ENCODE data around the gene GPR55. TPM values are rescaled to one million over a fixed set of nuclear protein-coding genes. Genes with fewer than 3 reads are reported as not detected.

The GPR55 gene
- total RNA-seq, 1 experiment from 2014 or later = not detected

DNA sequence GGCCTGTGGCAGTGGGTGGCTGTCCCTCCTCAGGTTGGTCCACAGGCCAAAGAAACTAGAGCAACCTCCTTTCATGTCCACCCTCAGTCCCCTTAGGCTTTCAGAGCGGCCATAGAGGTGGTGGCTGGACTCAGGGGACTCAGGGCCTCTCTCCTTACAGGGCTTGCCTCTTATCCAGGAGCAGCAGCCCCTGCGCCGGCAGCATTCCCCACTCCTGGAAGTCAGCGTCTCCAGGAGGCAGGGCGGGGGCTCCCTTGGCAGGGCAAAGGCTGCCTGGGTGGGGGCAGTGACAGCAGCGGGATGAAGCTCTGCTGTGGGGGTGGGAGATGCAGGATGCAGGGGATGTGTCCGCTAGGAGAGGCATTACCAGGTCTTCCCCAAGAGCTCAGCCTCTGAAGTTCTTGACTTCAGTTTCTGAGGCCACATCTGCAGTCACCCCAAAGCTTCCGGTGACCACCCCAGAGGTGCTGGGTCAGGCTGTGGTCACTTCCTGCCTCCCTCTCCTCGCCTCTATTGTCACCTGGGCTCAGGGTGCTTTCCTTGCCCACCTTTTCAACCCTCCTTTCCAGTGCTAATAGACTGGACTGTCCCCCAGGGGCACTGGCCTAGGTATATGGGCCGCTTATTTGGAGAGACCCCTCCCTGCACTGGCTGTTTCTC, 8.6 kb upstream of the GPR55 start:
- Mint-ChIP-seq H3K4me1 (ENCODE audit: insufficient read depth, unreplicated experiment) (peaks cover 17% of the 10 kb centered on the region), H3K27me3 (ENCODE audit: insufficient read depth, unreplicated experiment) (no peaks in the 10 kb centered on the region), H3K9me3 (ENCODE audit: unreplicated experiment) (peaks cover 7% of the 10 kb centered on the region), H3K27ac (ENCODE audit: low read depth, unreplicated experiment) (no peak overlapping the region), H3K4me3 (ENCODE audit: unreplicated experiment) (no peak overlapping the region), H3K36me3 (ENCODE audit: insufficient read depth, unreplicated experiment) (no peaks in the 10 kb centered on the region)
- no peak for DNase-seq (ENCODE audit: unreplicated experiment)
- intact Hi-C loops (cut with micrococcal nuclease) = no loop called here
- BruUV-seq (replicated peaks) = no TSS peak
- CTCF ChIA-PET = interaction anchor here (0.6 to 1.2 kb wide), 5 partner anchors 8 to 1228 kb away, joined by 3 to 5 read pairs (median 3); no protein-coding TSS in a partner anchor
- TF ChIP-seq, protein P1, sequence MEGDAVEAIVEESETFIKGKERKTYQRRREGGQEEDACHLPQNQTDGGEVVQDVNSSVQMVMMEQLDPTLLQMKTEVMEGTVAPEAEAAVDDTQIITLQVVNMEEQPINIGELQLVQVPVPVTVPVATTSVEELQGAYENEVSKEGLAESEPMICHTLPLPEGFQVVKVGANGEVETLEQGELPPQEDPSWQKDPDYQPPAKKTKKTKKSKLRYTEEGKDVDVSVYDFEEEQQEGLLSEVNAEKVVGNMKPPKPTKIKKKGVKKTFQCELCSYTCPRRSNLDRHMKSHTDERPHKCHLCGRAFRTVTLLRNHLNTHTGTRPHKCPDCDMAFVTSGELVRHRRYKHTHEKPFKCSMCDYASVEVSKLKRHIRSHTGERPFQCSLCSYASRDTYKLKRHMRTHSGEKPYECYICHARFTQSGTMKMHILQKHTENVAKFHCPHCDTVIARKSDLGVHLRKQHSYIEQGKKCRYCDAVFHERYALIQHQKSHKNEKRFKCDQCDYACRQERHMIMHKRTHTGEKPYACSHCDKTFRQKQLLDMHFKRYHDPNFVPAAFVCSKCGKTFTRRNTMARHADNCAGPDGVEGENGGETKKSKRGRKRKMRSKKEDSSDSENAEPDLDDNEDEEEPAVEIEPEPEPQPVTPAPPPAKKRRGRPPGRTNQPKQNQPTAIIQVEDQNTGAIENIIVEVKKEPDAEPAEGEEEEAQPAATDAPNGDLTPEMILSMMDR (IDR thresholded peaks at IDR 0.05; ENCODE audit: unreplicated experiment) = no peak
- POLR2A ChIA-PET = no interaction called here

DNA sequence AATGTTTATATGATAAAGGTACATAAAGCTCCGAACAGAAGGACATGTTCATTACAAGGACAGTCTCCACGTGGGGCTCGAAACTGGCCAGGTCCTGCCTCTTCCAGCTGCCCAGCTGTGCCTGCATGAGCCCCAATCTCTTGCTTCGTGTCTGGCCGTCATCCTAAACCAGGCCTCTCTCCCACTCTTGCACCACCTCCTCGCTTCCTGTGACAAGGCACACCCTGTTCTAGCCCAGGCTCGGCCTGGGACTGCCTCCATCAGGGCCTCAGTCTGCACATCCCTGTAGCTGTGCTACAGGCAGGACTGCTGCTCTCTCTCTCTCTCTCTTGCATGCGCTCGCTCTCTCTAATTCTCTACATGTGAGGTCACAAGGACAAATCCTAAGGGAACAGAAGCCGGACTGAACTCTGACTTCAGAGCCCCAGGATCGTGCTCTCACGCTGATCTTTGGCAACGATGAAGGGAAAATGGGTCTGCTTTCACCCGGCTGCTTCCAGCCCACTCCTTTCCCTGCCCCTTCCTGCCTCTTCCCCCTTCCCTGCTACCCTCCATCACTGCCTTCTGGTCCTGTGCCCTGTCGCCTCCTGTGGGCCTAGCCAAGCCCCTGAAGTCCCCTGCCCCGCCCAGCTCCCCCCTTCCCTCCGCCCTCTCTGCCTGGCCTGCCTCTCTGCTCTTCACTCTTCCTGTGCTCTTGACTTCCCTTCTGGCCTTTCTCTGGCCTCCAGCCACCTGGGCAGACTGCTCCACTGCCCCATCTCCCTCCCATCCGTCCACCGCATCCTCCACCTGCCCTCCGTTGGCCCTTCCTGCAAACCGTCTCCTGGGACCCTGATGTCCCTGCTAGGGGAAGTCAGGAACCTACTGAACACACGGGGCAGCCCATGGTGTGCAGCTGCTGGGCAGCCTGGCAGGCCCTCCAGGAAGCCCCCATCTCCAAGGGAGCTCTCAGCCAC, 7.8 kb upstream of the GPR55 start:
- H3K36me3 Mint-ChIP-seq (ENCODE audit: insufficient read depth, unreplicated experiment) = no peaks in the 10 kb centered on the region
- POLR2A ChIA-PET = no interaction called here
- BruUV-seq (replicated peaks) = no TSS peak
- H3K4me3 Mint-ChIP-seq (ENCODE audit: unreplicated experiment) = no peak overlapping the region
- CTCF ChIA-PET = interaction anchor here (0.6 to 1.2 kb wide), 4 partner anchors 7 to 449 kb away, joined by 3 to 5 read pairs (median 4); no protein-coding TSS in a partner anchor
- DNase-seq (ENCODE audit: unreplicated experiment) = peak; percentile 76
- TF ChIP-seq, protein P1 (IDR thresholded peaks at IDR 0.05; ENCODE audit: unreplicated experiment) = no peak
- H3K27me3 Mint-ChIP-seq (ENCODE audit: insufficient read depth, unreplicated experiment) = no peaks in the 10 kb centered on the region
- intact Hi-C loops (cut with micrococcal nuclease) = no loop called here
- H3K4me1 Mint-ChIP-seq (ENCODE audit: insufficient read depth, unreplicated experiment) = peaks cover 17% of the 10 kb centered on the region
- H3K9me3 Mint-ChIP-seq (ENCODE audit: unreplicated experiment) = peaks cover 7% of the 10 kb centered on the region
- H3K27ac Mint-ChIP-seq (ENCODE audit: low read depth, unreplicated experiment) = no peak overlapping the region

DNA sequence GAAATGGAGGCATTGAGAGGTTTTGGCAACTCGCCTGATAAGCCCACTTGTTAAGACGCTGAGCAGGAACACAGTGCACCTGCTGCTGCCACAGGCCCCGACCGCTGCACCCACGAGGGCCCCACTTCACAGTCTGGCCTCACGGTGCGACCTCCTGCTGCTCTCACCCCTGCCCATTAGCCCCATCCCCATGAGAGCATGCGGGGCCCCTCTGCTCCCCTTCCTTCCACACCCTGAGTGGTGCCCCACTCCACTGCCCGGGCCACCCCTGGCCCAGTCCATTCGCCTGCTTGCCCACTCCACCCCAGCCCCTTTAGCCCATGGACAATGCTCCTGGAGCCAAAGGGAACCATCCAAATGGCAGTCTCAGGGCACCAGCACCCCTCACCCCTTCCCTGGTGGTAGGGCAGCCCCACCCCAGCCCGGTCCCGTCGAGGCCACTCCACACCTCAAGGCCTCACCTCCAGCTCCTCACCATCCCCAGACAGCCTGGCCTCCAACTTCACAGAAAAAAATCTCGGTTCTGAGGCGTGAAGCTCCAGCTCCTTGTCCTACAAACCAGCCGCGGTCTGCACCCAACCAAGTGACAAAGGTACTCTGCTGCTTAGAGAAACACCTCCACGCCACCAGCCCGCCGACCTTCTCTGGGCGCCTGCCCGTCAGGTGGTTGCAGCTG, 6.7 kb upstream of the GPR55 start:
- H3K4me1 Mint-ChIP-seq (ENCODE audit: insufficient read depth, unreplicated experiment) = peaks cover 17% of the 10 kb centered on the region
- no peaks in the 10 kb centered on the region for H3K36me3 Mint-ChIP-seq (ENCODE audit: insufficient read depth, unreplicated experiment)
- CTCF ChIA-PET = no interaction called here
- DNase-seq (ENCODE audit: unreplicated experiment) = no peak
- H3K27ac Mint-ChIP-seq (ENCODE audit: low read depth, unreplicated experiment) = no peak overlapping the region
- no TSS peak for BruUV-seq (replicated peaks)
- intact Hi-C loops (cut with micrococcal nuclease) = no loop called here
- TF ChIP-seq, protein P1 (IDR thresholded peaks at IDR 0.05; ENCODE audit: unreplicated experiment) = no peak
- POLR2A ChIA-PET = no interaction called here
- H3K27me3 Mint-ChIP-seq (ENCODE audit: insufficient read depth, unreplicated experiment) = no peaks in the 10 kb centered on the region
- H3K9me3 Mint-ChIP-seq (ENCODE audit: unreplicated experiment) = peaks cover 7% of the 10 kb centered on the region
- no peak overlapping the region for H3K4me3 Mint-ChIP-seq (ENCODE audit: unreplicated experiment)

All from MCF 10A (cell line).